Fibroblast of mammary gland (primary cell): Measurements from ENCODE around the gene DUSP28.

Experiments used
- DNase-seq: peaks from one replicate; pipeline ENCODE4 v3.0.0-alpha.2; 2010; ENCODE audit warnings: low read depth
- H3K4me3 ChIP-seq: 2 replicates; pipeline ENCODE4 v1.5.1; 2011; ENCODE audit warnings: low read depth, mild to moderate bottlenecking, low read length, moderate library complexity; ENCODE audit not compliant: control insufficient read depth
- TF ChIP-seq, protein P1 (sequence below): conservative IDR thresholded peaks from 2 replicates; pipeline ENCODE4 v1.5.1; 2011; ENCODE audit warnings: low read depth, low read length, inconsistent platforms; ENCODE audit not compliant: control insufficient read depth, insufficient read depth

Gene DUSP28

DNA sequence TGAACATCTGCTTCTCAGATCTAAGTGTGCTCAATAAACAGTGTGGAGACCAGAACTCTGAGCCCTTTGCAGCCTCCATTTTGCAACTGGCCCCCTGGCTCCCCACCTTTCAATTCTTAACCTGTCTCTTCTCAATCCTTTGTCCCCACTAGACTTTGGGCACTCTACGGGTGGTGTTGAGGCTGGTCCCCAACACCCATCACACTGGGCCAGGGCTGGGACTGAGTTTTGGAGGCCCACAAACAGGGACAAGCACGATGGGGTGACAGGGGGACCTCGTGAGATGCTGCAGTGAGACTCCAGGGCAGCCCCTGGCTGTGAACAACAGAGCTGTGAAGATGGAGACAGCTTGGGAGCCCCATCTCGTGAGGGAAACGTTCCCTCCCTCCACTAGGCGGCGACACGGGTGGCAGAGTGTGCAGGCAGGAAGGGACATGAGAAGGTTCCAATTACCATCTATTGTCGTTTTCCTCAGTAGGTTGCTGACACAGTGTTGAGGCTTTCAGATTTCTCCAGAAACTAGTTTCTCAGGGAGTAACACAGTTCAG lies 3.5 kb upstream of the DUSP28 start:
- DNase-seq: peak; percentile 65
- TF ChIP-seq, protein P1, sequence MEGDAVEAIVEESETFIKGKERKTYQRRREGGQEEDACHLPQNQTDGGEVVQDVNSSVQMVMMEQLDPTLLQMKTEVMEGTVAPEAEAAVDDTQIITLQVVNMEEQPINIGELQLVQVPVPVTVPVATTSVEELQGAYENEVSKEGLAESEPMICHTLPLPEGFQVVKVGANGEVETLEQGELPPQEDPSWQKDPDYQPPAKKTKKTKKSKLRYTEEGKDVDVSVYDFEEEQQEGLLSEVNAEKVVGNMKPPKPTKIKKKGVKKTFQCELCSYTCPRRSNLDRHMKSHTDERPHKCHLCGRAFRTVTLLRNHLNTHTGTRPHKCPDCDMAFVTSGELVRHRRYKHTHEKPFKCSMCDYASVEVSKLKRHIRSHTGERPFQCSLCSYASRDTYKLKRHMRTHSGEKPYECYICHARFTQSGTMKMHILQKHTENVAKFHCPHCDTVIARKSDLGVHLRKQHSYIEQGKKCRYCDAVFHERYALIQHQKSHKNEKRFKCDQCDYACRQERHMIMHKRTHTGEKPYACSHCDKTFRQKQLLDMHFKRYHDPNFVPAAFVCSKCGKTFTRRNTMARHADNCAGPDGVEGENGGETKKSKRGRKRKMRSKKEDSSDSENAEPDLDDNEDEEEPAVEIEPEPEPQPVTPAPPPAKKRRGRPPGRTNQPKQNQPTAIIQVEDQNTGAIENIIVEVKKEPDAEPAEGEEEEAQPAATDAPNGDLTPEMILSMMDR: peak; percentile 67
- H3K4me3 ChIP-seq: peak overlapping the region; percentile 50

DNA sequence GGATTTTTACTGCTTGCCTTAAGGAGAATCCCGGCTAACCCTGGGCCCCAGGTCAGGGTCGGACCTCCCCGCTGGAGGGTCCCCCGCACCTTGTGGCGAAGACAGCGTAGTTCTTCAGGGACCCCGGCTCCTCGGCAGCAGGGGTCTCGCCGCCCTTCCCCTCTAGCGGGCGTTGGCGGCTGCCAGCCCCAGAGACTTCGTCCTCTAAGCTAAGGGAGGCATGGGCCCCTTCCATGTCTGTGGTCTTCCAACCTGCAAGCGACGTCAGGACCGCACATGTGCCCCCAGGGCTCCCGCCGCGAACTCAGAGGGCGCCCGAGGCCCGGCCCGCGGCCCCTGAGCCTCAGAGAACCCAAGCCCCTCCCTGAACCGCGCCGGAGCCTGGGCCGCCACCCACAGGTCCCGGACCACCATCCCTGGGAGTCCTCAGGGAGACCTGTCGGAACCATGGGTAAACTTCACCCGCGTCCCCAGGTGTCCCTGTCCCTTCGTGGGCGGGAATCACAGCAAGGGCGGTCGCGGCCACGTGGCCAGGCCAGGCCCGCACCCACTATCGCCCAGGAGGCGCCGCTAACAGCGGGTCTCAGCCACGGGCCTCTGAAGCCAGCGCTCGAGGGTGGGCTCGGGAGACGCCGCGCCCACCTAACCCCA lies 2.9 kb upstream of the DUSP28 start:
- TF ChIP-seq, protein P1: no peak
- H3K4me3 ChIP-seq: peak overlapping the region; percentile 50
- no peak for DNase-seq

DNA sequence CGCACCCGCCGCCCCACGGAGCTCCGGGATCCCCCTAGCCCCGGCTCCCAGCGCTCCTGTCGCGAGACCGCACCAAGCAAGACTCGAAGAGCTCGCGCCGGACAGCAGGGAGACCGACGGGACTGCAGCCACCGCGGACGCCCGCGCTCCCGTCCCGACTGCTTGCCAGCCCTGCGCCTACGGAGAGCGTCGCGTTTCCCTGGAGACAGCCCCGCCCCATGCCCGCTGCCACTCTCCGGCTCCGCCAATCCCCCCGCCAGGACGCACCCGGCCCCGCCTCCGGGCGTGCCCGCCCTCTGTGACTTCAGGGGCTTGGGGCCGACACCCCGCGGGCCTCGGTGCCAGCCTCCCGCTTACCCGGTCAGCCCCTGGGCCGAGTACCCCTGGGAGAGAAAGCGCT lies 2.3 kb upstream of the DUSP28 start, which contains the start of gene ANKMY1:
Gene ANKMY1, minus strand, starts transcription at position 181 of the 400 bp plus-strand sequence. CDS start 653 bp downstream, outside the sequence.
- TF ChIP-seq, protein P1: no peak
- H3K4me3 ChIP-seq: peak within 1 kb of the TSS; percentile 50
- peak; percentile 69 for DNase-seq

DNA sequence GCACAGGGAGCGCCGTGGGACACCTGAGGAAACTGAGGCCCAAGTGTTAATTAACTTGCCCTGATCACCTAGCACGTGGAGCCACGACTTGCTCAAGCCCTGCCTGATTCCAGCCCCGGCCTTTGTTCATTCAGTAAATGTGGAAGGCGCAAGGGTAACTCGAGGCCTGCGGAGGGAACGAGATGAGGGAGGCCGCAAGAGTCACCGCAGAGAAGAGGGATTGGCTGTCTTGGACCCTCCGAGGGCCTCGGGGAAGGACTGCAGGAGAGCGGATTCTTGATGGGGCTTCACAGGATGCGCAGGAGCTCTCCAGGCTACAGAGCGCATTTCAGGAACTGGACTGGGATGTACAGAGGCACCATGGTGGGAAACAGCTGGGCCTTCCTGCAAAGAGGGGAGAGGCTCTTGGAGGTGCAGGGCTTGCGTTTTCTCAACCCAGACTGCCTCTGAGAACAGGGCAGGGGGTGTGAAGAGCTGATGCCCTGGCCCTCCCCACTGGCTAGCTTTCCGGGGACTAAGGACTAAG lies 1.9 kb upstream of the DUSP28 start:
- DNase-seq: no peak
- peak overlapping the region; percentile 50 for H3K4me3 ChIP-seq
- TF ChIP-seq, protein P1: no peak

DNA sequence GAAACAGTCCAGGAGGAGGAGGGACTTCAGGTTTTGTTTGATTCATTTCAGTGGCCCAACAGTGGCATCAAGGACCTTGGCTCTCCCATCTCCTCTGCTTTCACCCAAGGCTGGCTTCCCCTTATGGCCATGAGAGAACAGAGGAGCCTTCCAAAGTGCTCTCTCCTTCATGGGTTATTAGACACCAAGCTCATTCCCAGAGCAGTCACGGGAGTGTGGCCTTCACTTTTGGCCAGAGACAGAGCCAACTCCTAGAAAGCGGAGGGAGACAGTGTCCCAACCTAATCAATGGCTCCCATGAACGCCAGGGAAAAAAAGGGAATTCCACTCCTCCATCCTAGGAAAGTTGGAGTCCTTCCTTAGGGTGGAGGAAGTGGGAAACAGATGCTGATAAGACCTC lies 871 bp upstream of the DUSP28 start:
- TF ChIP-seq, protein P1: no peak
- DNase-seq: no peak
- H3K4me3 ChIP-seq: no peak overlapping the region

DNA sequence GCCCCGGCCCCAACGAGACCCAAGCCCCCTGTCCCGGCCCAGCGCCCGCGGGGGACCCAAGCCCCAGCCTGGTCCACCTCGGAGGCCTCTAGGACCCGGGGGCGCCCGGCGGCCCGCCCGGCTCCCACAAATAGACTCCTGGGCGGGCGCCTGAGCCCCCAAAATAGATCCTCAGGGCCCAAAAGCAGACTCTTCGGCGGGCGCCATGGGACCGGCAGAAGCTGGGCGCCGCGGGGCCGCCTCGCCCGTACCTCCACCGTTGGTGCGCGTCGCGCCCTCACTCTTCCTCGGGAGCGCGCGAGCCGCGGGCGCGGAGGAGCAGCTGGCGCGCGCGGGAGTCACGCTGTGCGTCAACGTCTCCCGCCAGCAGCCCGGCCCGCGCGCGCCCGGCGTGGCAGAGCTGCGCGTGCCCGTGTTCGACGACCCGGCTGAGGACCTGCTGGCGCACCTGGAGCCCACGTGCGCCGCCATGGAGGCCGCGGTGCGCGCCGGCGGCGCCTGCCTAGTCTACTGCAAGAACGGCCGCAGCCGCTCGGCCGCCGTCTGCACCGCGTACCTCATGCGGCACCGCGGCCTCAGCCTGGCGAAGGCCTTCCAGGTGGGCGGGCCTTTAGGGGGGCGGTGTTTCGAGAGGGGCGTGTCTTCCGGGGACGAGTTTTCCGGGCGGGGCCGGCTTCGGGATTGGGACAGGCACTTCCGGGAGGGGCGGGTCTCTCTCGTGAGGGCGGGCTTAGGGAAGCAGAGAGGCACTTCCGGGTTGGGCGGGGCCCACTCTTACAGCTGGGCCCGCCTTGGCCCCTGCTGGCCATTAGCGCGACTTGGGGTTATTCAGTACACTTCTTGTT lies 545 bp downstream of the DUSP28 start:
- TF ChIP-seq, protein P1: peak; percentile 18
- peak; percentile 96 for DNase-seq
- peak overlapping the region; percentile 59 for H3K4me3 ChIP-seq
